G401 (cell line): Measurements from ENCODE around the gene ABCA1. TPM values are rescaled to one million over a fixed set of nuclear protein-coding genes. Genes with fewer than 3 reads are reported as not detected.
A peak's percentile ranks its signal among the peaks of the same experiment; 100 is the strongest.
"Not testable (repeated sequence)": the region's sequence is repeated elsewhere in the genome, so short reads cannot be mapped to it uniquely, and the experiment has no call there.

Experiments used
- DNase-seq: peaks from one replicate; pipeline ENCODE4 v3.0.0-alpha.2; 2015; ENCODE audit warnings: low spot score
- in situ Hi-C: cut with HindIII; loops from 2 replicates; pipeline ENCODE4 v1.10.0; 2016; ENCODE audit warnings: low sequenced_read_pairs, mixed read lengths
- total RNA-seq: library from RNA; depleted of rRNA; stranded (reverse); fragments of >200 nt; shearing (Covaris generic); gene quantifications from 2 replicates; pipeline ENCODE4 v1.2.3, GENCODE V29; 2014

The ABCA1 gene
- total RNA-seq, 1 experiment from 2014 or later, result 13.7 TPM

- DNase-seq, result peak; percentile 44
- in situ Hi-C loops, result no loop called here
Measured at GRCh38 chr9:104907278-104907951, 20.5 kb downstream of the ABCA1 start.

DNA sequence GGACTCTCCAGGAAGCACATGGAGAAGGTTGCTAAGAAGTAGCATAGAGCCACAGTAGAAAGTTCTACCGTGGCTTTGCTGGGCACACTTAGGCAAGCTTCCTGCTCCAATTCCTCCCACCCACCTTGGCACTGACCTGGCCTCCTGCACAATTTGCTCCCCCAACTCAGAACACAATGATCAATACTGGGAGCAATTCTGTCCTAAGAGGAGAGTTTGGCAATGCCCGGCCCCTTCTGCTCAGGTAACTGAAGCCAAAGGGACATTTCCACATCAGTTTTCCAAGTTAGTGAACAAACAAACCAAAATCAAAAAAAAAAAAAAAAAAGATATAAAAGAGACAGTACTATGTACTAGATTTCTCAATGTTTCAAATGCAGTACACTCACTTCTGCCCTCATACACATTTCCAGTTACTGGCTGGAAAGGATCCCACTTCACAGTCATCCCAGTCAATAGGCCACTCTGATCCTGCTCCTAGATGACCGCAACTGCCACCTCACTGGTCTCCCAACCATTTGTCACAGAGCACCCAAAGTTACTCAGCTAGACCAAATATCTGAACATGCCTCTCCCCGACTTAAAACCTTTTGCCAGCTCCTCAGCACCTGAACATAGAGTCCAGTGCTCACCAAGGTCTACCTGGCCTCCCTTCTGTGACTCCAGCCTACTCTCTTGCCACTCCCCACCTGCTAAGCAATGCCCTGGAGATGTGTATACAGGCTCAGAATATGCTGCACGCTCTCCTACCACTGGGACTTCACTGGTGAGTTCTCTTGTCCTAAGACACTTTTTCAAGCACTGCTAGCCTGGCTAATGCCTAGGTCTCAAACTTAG, 21.3 kb downstream of the ABCA1 start:
- DNase-seq, result no peak
- in situ Hi-C loops, result no loop called here

DNA sequence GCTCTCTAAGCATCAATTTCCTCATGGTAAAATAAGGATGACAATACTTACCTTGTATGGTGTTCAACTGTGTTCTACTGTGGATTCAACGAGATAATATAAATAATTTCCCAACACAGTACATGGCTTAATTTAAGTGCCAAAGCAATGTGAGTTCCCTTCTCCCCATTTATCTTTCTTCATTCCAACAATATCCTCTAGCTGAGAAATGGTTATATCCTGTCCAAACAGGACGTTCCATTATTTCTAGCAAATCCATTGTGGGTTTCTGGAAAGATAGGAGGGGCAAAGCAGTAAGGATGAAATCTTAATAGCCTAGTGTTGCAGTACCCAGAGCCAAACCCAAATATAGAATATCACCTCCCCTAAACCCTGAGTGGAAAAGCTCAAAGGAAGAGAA, 22.0 kb downstream of the ABCA1 start:
- no peak for DNase-seq
- in situ Hi-C loops, result no loop called here

- in situ Hi-C loops, result no loop called here
- no peak for DNase-seq
Measured at GRCh38 chr9:104905153-104905901, 22.6 kb downstream of the ABCA1 start.

DNA sequence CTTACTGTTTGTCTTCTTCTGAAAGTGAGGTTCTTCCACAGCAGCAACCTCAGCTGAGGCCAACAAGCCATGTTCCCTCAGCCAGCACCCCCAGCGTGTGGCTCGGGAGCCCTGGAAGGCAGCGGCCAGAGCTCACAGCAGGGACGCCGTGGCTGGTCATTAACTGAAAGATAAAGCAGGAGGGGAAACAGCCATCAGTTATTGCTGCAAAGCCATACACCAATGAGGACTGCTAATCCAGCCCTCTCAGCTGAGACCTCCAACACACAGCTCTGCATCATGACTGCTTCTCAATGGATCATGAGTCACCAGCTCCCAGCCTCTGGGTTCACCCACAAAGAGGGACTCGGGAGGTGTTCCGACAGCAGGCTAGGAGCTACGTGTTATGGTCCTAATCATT, 24.3 kb downstream of the ABCA1 start:
- in situ Hi-C loops, result no loop called here
- DNase-seq, result no peak

GRCh38 chr9:104900871-104901270, 27.1 kb downstream of the ABCA1 start:
- DNase-seq, result no peak
- in situ Hi-C loops, result no loop called here

DNA sequence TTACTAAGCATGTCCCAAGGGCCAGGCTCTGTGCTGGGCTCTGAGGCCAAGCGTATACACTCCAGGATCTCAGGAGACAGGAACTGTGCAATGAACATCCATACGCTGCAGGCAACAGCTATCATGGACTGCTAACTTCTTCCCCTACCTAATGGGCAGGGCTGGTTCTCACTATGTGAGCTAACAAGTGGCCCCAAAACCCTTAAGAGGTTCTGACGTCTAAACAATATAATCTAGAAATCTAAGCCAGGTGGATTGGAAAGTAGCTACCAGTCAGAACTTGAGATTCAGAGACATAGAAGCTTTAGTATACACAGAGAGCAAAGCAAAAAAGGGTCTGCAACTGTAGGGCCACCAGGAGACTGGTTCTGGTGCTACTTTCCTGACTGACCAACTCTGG, 27.6 kb downstream of the ABCA1 start:
- in situ Hi-C loops, result no loop called here
- no peak for DNase-seq

GRCh38 chr9:104899759-104900247, 28.2 kb downstream of the ABCA1 start:
- in situ Hi-C loops, result no loop called here
- DNase-seq, result no peak

DNA sequence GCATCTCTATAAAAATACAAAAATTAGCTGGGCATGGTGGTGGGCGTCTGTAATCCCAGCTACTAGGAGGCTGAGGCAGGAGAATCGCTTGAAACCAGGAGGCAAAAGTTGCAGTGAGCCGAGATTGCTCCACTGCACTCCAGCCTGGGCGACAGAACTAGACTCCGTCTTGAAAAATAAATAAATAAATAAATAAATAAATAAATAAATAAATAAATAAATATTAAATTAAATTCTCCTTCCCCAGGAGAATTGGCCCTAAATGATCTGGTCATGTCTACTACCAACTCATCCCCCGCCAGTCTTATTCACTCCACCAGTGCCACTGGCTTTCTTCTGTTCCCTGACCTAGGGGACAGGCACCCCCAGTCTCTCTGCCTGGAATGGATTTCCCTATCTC, 29.6 kb downstream of the ABCA1 start:
- DNase-seq, in situ Hi-C loops: not testable (repeated sequence)

- DNase-seq, result no peak
- in situ Hi-C loops, result no loop called here
Measured at GRCh38 chr9:104896131-104896530, 31.8 kb downstream of the ABCA1 start.

DNA sequence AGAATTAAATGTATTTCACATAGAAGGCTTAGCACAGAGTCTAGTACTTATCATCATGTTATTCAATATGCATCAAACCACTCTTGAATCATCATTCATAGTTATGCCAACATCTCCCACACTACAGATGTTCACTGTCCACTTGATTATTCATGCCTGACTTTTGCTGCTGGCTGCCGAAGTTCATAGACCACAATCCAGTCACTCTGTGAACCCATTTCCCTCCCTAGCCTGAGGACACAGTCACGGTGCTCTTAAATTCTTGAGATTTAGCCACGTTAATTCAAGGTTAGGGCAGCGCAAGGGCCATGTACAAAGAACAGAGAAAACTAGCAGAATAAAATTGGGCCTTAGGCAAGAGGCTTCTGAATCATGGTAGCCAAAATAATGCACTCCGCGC, 32.4 kb downstream of the ABCA1 start:
- no peak for DNase-seq
- in situ Hi-C loops, result no loop called here

DNA sequence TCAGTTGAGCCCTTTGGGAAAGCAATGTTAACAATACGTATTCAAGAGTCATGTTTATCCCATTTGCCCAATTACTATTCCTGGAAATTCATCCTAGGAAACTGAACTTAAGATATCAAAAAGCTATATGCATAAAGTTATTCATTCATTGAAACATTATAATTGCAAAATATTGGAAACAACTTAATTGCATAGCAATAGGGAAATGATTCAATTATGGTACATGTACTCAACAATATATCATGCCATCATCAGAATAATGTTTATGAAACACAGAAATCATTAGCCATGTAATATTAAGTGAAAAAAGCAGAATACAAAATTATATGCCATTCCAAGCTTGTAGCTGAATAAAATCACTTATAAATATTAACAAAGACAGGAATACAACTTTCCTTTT, 35.3 kb downstream of the ABCA1 start:
- in situ Hi-C loops, result no loop called here
- no peak for DNase-seq

DNA sequence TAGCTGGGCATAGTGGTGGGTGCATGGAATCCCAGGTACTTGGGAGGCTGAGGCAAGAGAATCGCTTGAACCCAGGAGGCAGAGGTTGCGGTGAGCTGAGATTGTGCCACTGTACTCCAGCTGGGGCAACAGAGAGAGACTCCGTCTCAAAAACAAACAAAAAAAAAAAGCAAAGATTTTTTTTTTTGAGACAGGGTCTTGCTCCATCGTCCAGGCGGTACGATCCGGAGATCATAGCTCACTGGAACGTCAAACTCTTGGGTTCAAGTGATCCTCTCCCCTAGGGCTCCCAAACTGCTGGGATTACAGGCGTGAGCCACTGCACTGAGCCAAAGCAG, 37.6 kb downstream of the ABCA1 start:
- in situ Hi-C loops, result no loop called here
- no peak for DNase-seq

GRCh38 chr9:104885818-104886709, 41.9 kb downstream of the ABCA1 start:
- in situ Hi-C loops, result no loop called here
- no peak for DNase-seq

GRCh38 chr9:104883169-104883568, 44.8 kb downstream of the ABCA1 start:
- in situ Hi-C loops, result no loop called here
- no peak for DNase-seq

GRCh38 chr9:104882566-104882965, 45.4 kb downstream of the ABCA1 start:
- DNase-seq, result no peak
- in situ Hi-C loops, result no loop called here

DNA sequence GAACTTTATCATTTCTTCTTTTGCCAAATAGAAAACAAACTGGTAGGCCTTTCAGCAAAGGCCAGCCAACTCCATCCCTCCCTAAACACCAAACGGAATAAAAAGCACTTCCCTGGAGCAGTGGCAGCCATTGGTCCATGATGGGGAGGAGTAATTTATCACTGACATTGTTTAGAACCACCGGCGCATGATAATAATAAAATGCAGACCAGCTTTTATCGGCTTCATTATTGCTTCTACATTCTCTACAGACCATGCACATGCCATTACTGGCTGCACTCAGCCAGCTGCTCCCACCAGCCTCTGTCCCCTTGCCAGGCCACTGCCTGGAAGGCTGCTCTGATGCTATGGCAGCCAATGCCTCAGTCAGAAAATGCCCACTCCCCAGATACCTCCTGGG, 45.9 kb downstream of the ABCA1 start:
- in situ Hi-C loops, result no loop called here
- no peak for DNase-seq

DNA sequence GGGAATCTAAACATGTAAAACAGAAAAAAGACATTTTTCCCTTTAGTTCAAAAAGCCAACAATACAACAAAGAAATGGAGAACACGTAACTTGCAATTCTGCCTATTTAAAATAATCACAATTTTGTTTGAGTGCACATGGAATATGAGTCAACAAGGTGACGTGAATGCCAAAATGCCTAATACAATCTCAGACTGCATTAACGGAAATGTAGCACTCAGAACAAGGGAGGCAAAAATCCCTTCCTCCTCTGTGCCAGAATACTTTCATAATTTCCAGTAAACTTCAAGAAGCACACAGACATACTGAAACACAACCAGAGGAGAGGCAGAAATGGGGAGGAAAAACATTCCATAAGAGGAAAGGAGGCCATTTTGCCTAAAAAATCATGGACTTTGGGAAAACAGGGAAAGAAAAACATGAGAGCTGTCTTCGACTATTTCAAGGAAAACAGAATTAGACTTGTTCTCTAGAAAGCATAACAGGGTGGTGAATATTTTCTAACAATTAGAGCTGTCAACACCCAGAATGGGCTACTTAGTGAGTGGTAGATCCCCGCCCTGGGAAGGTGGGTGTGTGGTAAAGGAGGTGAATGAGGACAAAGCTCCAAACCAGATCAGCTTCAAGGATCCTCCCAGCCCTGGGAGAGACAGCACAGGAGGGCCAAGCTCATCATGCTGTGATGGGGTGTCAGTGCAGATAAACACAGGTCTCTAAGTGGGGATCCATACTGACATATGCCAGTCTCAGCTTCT, 48.2 kb downstream of the ABCA1 start:
- in situ Hi-C loops, result no loop called here
- no peak for DNase-seq
